Measurements from ENCODE around the gene LRMDA. TPM values are rescaled to one million over a fixed set of nuclear protein-coding genes. Genes with fewer than 3 reads are reported as not detected.

LRMDA gene
- total and polyA plus RNA-seq, 2 of the 13 experiments (the other 11 are each of a cell fraction or from before 2014, with no cell fraction given) = 13.4 to 22.0 TPM

GRCh38 chr10:75895259-75895658 lies 463.8 kb downstream of the LRMDA start:
- FAIRE-seq (no peak), DNase-seq (ENCODE audit: low spot score) (no peak), ATAC-seq (no peak)
- Histone ChIP-seq H3K27ac (ENCODE audit: extremely low read length, insufficient read depth, low read length) (no peak overlapping the region), H3K9ac (ENCODE audit: insufficient read depth, low read depth, low read length) (no peak overlapping the region), H3K79me2 (ENCODE audit: insufficient read depth, low read length) (no peaks in the 10 kb centered on the region), H2AFZ (ENCODE audit: low read length) (no peak overlapping the region), H3K4me3 (replicated peaks in 1 of 3; ENCODE audit: insufficient read depth in 1 of 3, low read depth in 2 of 3, low read length in 3 of 3) (no peak overlapping the region), H3K27me3 (ENCODE audit: control insufficient read depth in 1 of 2, insufficient read depth in 2 of 2, low read length in 2 of 2) (no peaks in the 10 kb centered on the region), H3K4me1 (ENCODE audit: insufficient read depth, low read length) (peaks cover 39% of the 10 kb centered on the region), H3K9me3 (ENCODE audit: low read length) (no peaks in the 10 kb centered on the region), H3K4me2 (ENCODE audit: low read depth, low read length) (no peak overlapping the region), H3K36me3 (replicated peaks in 1 of 2; ENCODE audit: control insufficient read depth in 1 of 2, insufficient read depth in 2 of 2, low read length in 2 of 2) (no peaks in the 10 kb centered on the region), H4K20me1 (ENCODE audit: insufficient read depth, low read length) (no peaks in the 10 kb centered on the region)
- no peak for TF ChIP-seq TAF15 (IDR thresholded peaks at IDR 0.05; ENCODE audit: low read depth, low read length, poor library complexity, severe bottlenecking)
- TF ChIP-seq ZNF629 (CRISPR knock-in tag; conservative IDR thresholded peaks at IDR 0.05) = peak; percentile 91
- peak; percentile 36; the same call in 1 of the 2 replicates for TF ChIP-seq CHD4 (IDR thresholded peaks at IDR 0.05; ENCODE audit: borderline replicate concordance, low read length)
- CTCF ChIA-PET (ENCODE audit: low intra/inter-chr PET ratio, low total read pairs) = no interaction called here
- POLR2A ChIA-PET = no interaction called here
- intact Hi-C loops (cut with micrococcal nuclease; ENCODE audit: unreplicated experiment) = no loop called here
- BruUV-seq (replicated peaks) = no TSS peak
- in situ Hi-C loops (cut with HindIII; ENCODE audit: extremely low pct_ligation_motif_present, low pct_unique_long_range_greater_than_20kb) = no loop called here

- ATAC-seq (no peak), FAIRE-seq (no peak), DNase-seq (ENCODE audit: low spot score) (peak; percentile 45)
- H3K4me3 ChIP-seq (replicated peaks in 1 of 3; ENCODE audit: insufficient read depth in 1 of 3, low read depth in 2 of 3, low read length in 3 of 3) = no peak overlapping the region
- H3K4me2 ChIP-seq (ENCODE audit: low read depth, low read length) = no peak overlapping the region
- H3K9me3 ChIP-seq (ENCODE audit: low read length) = no peaks in the 10 kb centered on the region
- H3K27me3 ChIP-seq (ENCODE audit: control insufficient read depth in 1 of 2, insufficient read depth in 2 of 2, low read length in 2 of 2) = no peaks in the 10 kb centered on the region
- ChIA-PET CTCF (ENCODE audit: low intra/inter-chr PET ratio, low total read pairs) (no interaction called here), POLR2A (no interaction called here)
- 87% methylated on average over 3 of the region's 3 CpGs for whole genome bisulfite sequencing (ENCODE audit: low lambda C conversion rate)
- H3K36me3 ChIP-seq (replicated peaks in 1 of 2; ENCODE audit: control insufficient read depth in 1 of 2, insufficient read depth in 2 of 2, low read length in 2 of 2) = no peaks in the 10 kb centered on the region
- peaks cover 63% of the 10 kb centered on the region for H3K4me1 ChIP-seq (ENCODE audit: insufficient read depth, low read length)
- BruUV-seq (replicated peaks) = no TSS peak
- no peaks in the 10 kb centered on the region for H3K79me2 ChIP-seq (ENCODE audit: insufficient read depth, low read length)
- H2AFZ ChIP-seq (ENCODE audit: low read length) = no peak overlapping the region
- intact Hi-C loops (cut with micrococcal nuclease; ENCODE audit: unreplicated experiment) (no loop called here), in situ Hi-C loops (cut with HindIII; ENCODE audit: extremely low pct_ligation_motif_present, low pct_unique_long_range_greater_than_20kb) (no loop called here)
- no peak overlapping the region for H3K9ac ChIP-seq (ENCODE audit: insufficient read depth, low read depth, low read length)
- no peak overlapping the region for H3K27ac ChIP-seq (ENCODE audit: extremely low read length, insufficient read depth, low read length)
- H4K20me1 ChIP-seq (ENCODE audit: insufficient read depth, low read length) = no peaks in the 10 kb centered on the region
- TF ChIP-seq TCF7 (IDR thresholded peaks at IDR 0.05; ENCODE audit: low read depth) = peak; percentile 69
- no peak for TF ChIP-seq ZNF7 (CRISPR knock-in tag; IDR thresholded peaks at IDR 0.05)
- TF ChIP-seq ZNF253 (CRISPR knock-in tag; IDR thresholded peaks at IDR 0.05; ENCODE audit: borderline replicate concordance) = no peak
- TF ChIP-seq SMAD9 (CRISPR knock-in tag; IDR thresholded peaks at IDR 0.05) = no peak
- no peak for TF ChIP-seq ZNF496 (CRISPR knock-in tag; IDR thresholded peaks at IDR 0.05; ENCODE audit: insufficient replicate concordance)
- no peak for TF ChIP-seq TBL1XR1 (IDR thresholded peaks at IDR 0.05; ENCODE audit: borderline replicate concordance, low read length, partially characterized antibody)
- TF ChIP-seq XBP1 (CRISPR knock-in tag; IDR thresholded peaks at IDR 0.05) = no peak
- TF ChIP-seq MYPOP (CRISPR knock-in tag; IDR thresholded peaks at IDR 0.05) = no peak
- no peak for TF ChIP-seq SCMH1 (CRISPR knock-in tag; IDR thresholded peaks at IDR 0.05; ENCODE audit: borderline replicate concordance)
- TF ChIP-seq ZNF629 (CRISPR knock-in tag; conservative IDR thresholded peaks at IDR 0.05) = no peak
- no peak for TF ChIP-seq FOXA1 (IDR thresholded peaks at IDR 0.05)
- TF ChIP-seq FOXA1 (CRISPR knock-in tag; IDR thresholded peaks at IDR 0.05) = no peak
- no peak for TF ChIP-seq SMARCC2 (IDR thresholded peaks at IDR 0.05)
- TF ChIP-seq MED1 (CRISPR knock-in tag; IDR thresholded peaks at IDR 0.05) = peak; percentile 50; the same call in 1 of the 2 replicates
- TF ChIP-seq ZNF761 (CRISPR knock-in tag; conservative IDR thresholded peaks at IDR 0.05) = no peak
- TF ChIP-seq ZNF143 (CRISPR knock-in tag; IDR thresholded peaks at IDR 0.05) = no peak
- no peak for TF ChIP-seq ZBTB1 (CRISPR knock-in tag; IDR thresholded peaks at IDR 0.05; ENCODE audit: borderline replicate concordance)
- TF ChIP-seq ZNF703 (CRISPR knock-in tag; IDR thresholded peaks at IDR 0.05; ENCODE audit: borderline replicate concordance) = no peak
- TF ChIP-seq RXRB (CRISPR knock-in tag; IDR thresholded peaks at IDR 0.05; ENCODE audit: borderline replicate concordance) = no peak; the same call in 1 of the 2 replicates
Measured at GRCh38 chr10:75899816-75900390, 468.5 kb downstream of the LRMDA start.

Data from HepG2 (cell line).